22Rv1 (cell line): ENCODE results near the gene SRRM3.

Experiments
- ZFX ChIP-seq: fragments of 450-650 bp; IDR thresholded peaks from 2 replicates; pipeline ENCODE4 v1.6.1; 2017; ENCODE audit warnings: antibody characterized with exemption, borderline replicate concordance
- TF ChIP-seq, protein P1 (sequence below): fragments of 450-650 bp; IDR thresholded peaks from 2 replicates; pipeline ENCODE4 v1.5.1; 2017; ENCODE audit warnings: mild to moderate bottlenecking

DNA sequence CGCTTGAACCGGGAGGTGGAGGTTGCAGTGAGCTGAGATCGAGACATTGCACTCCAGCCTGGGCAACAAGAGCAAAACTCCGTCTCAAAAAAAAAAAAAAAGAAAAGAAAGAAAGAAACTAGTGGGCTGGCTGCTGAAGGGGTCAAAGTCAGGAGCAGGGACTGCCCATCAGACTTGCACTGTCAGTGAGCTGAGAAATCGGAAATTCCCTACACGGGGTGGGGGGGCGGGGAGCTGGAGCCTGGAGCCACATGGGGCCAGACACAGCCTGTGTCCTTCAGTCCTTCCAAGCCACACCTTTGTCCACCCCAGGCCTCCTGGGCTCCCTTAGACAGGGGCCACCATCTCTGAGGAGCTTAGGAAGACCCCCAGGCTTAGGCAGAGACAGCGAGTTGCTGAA is 34.5 kb downstream of the SRRM3 start:
- TF ChIP-seq, protein P1, sequence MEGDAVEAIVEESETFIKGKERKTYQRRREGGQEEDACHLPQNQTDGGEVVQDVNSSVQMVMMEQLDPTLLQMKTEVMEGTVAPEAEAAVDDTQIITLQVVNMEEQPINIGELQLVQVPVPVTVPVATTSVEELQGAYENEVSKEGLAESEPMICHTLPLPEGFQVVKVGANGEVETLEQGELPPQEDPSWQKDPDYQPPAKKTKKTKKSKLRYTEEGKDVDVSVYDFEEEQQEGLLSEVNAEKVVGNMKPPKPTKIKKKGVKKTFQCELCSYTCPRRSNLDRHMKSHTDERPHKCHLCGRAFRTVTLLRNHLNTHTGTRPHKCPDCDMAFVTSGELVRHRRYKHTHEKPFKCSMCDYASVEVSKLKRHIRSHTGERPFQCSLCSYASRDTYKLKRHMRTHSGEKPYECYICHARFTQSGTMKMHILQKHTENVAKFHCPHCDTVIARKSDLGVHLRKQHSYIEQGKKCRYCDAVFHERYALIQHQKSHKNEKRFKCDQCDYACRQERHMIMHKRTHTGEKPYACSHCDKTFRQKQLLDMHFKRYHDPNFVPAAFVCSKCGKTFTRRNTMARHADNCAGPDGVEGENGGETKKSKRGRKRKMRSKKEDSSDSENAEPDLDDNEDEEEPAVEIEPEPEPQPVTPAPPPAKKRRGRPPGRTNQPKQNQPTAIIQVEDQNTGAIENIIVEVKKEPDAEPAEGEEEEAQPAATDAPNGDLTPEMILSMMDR, result no peak
- TF ChIP-seq ZFX, result no peak
